GM12864 (cell line): ENCODE results near the gene MYORG.

Experiments used
- DNase-seq: peaks from one replicate; pipeline ENCODE4 v3.0.0-alpha.2; 2011; ENCODE audit warnings: low read depth
- H3K4me3 ChIP-seq: 2 replicates; pipeline ENCODE4 v1.5.1; 2011; ENCODE audit warnings: mild to moderate bottlenecking, low read depth, low read length, control low read depth
- CTCF ChIP-seq: IDR thresholded peaks from 2 replicates; pipeline ENCODE4 v1.5.1; 2011; ENCODE audit warnings: low read depth, mild to moderate bottlenecking, moderate library complexity, low read length, control low read depth, inconsistent platforms; ENCODE audit errors: missing control alignments

MYORG gene

GRCh38 chr9:34385561-34386230 is 9.0 kb upstream of the MYORG start:
- H3K4me3 ChIP-seq = no peak overlapping the region
- no peak for DNase-seq
- TF ChIP-seq CTCF = no peak

- TF ChIP-seq CTCF = no peak
- H3K4me3 ChIP-seq = no peak overlapping the region
- DNase-seq = no peak
Observed at GRCh38 chr9:34384368-34385165, 7.9 kb upstream of the MYORG start.

GRCh38 chr9:34383904-34384303 is 7.2 kb upstream of the MYORG start:
- no peak for TF ChIP-seq CTCF

GRCh38 chr9:34382879-34383278 is 6.2 kb upstream of the MYORG start:
- DNase-seq = no peak
- TF ChIP-seq CTCF = no peak
- H3K4me3 ChIP-seq = no peak overlapping the region

More at GRCh38 chr9:34383904-34384303, 7.2 kb upstream of the MYORG start:
- H3K4me3 ChIP-seq = no peak overlapping the region
- DNase-seq = no peak

- TF ChIP-seq CTCF = no peak
- no peak for DNase-seq
- no peak overlapping the region for H3K4me3 ChIP-seq
Observed at GRCh38 chr9:34382054-34382453, 5.4 kb upstream of the MYORG start.

- no peak for TF ChIP-seq CTCF
- no peak overlapping the region for H3K4me3 ChIP-seq
- no peak for DNase-seq
Observed at GRCh38 chr9:34381323-34381722, 4.6 kb upstream of the MYORG start.
